H1 (cell line): ENCODE data around the gene CGREF1. TPM values are rescaled to one million over a fixed set of nuclear protein-coding genes. Genes with fewer than 3 reads are reported as not detected.

Source experiments
- CTCF ChIA-PET: fragments of 300-600 bp; sonication (Branson Sonifier 250); formaldehyde crosslinking; loops from one replicate; lab custom pipeline; 2021; ENCODE audit not compliant: partially characterized antibody; lab: Charles Lee
- POLR2A ChIA-PET: fragments of 300-600 bp; sonication (Branson Sonifier 250); formaldehyde crosslinking; loops from one replicate; lab custom pipeline; 2021; ENCODE audit warnings: inconsistent platforms; ENCODE audit not compliant: partially characterized antibody; lab: Charles Lee
- DNase-seq, 2 experiments: peaks; one replicate each; pipeline versions ENCODE4 v3.0.0 to v3.0.0-alpha.2; 2010 to 2022; ENCODE audit warnings: low spot score in 2 of 2, low read depth in 1 of 2, mixed read lengths in 1 of 2
- FAIRE-seq: peaks from 2 replicates; lab custom pipeline; 2011; peaks lifted over from hg19 to GRCh38; lab: Jason Lieb, UNC
- H2AFZ ChIP-seq: 2 replicates; pipeline ENCODE4 v1.8.1; 2012; ENCODE audit warnings: low read length, inconsistent platforms
- H2AK5ac ChIP-seq: 2 replicates; pipeline ENCODE4 v1.6.1; 2013; ENCODE audit warnings: low read depth, low read length
- H2BK120ac ChIP-seq: replicated peaks from 2 replicates; pipeline ENCODE3; 2013; ENCODE audit warnings: low read depth, low read length, inconsistent platforms
- H2BK12ac ChIP-seq: 2 replicates; pipeline ENCODE4 v1.6.1; 2013; ENCODE audit warnings: low read depth, low read length
- H2BK15ac ChIP-seq: 2 replicates; pipeline ENCODE4 v1.6.1; 2013; ENCODE audit warnings: low read length
- H2BK20ac ChIP-seq: 2 replicates; pipeline ENCODE4 v1.6.1; 2013; ENCODE audit warnings: low read length
- H2BK5ac ChIP-seq: 2 replicates; pipeline ENCODE4 v1.6.1; 2013; ENCODE audit warnings: low read depth, low read length
- H3K14ac ChIP-seq: 2 replicates; pipeline ENCODE4 v1.6.1; 2013; ENCODE audit warnings: inconsistent platforms; ENCODE audit not compliant: insufficient read length
- H3K18ac ChIP-seq: 2 replicates; pipeline ENCODE4 v1.6.1; 2013; ENCODE audit warnings: low read length; ENCODE audit errors: extremely low read depth
- H3K23ac ChIP-seq: 2 replicates; pipeline ENCODE4 v1.6.1; 2013; ENCODE audit warnings: inconsistent platforms; ENCODE audit not compliant: insufficient read length
- H3K23me2 ChIP-seq: 2 replicates; pipeline ENCODE4 v1.6.1; 2013; ENCODE audit warnings: low read depth, low read length
- H3K27ac ChIP-seq: 2 replicates; pipeline ENCODE4 v1.6.1; 2011; ENCODE audit warnings: low read depth, low read length, inconsistent platforms
- H3K27me3 ChIP-seq, 4 experiments: replicated peaks in 1 of 4; 1 replicate in 1 of 4; 2 replicates in 3 of 4; pipeline versions ENCODE4 v1.6.1 to v1.8.1; 2011 to 2013; ENCODE audit warnings: low read length in 3 of 4, mild to moderate bottlenecking in 3 of 4, inconsistent platforms in 2 of 4, mixed read lengths in 2 of 4, moderate library complexity in 1 of 4; ENCODE audit not compliant: control insufficient read depth in 3 of 4, insufficient read depth in 3 of 4; ENCODE audit errors: extremely low read depth in 1 of 4
- H3K36me3 ChIP-seq, 4 experiments: 2 replicates each; pipeline versions ENCODE4 v1.6.1 to v1.8.1; 2011 to 2013; ENCODE audit warnings: mild to moderate bottlenecking in 4 of 4, low read length in 3 of 4, moderate library complexity in 2 of 4, control low read depth in 1 of 4, inconsistent platforms in 1 of 4; ENCODE audit not compliant: insufficient read depth in 4 of 4, control insufficient read depth in 2 of 4
- H3K4ac ChIP-seq: replicated peaks from 2 replicates; pipeline ENCODE3; 2013; ENCODE audit warnings: low read length, low read depth, mixed read lengths, inconsistent platforms; ENCODE audit not compliant: insufficient read length
- H3K4me1 ChIP-seq, 4 experiments: replicated peaks in 1 of 4; 1 replicate in 1 of 4; 2 replicates in 3 of 4; pipeline versions ENCODE4 v1.6.1 to v1.8.1; 2011 to 2013; ENCODE audit warnings: low read length in 3 of 4, inconsistent platforms in 2 of 4, mixed read lengths in 1 of 4; ENCODE audit not compliant: insufficient read depth in 4 of 4, control insufficient read depth in 3 of 4
- H3K4me2 ChIP-seq, 2 experiments: 2 replicates each; pipeline versions ENCODE4 v1.6.1 to v1.8.1; 2011 to 2013; ENCODE audit warnings: low read depth in 2 of 2, low read length in 2 of 2, control low read depth in 1 of 2, inconsistent platforms in 1 of 2, mild to moderate bottlenecking in 1 of 2; ENCODE audit not compliant: insufficient read depth in 1 of 2
- H3K4me3 ChIP-seq, 4 experiments: fragments of 200-600, 300-600 bp in 1 of 4; sonication (generic), shearing (Covaris generic), sonication (Bioruptor Twin) in 1 of 4; 2 replicates each; pipeline versions ENCODE4 v1.5.1 to v1.8.1; 2011 to 2016; ENCODE audit warnings: low read length in 4 of 4, low read depth in 3 of 4, control low read depth in 2 of 4, inconsistent platforms in 2 of 4, mild to moderate bottlenecking in 2 of 4, mixed read lengths in 1 of 4, moderate library complexity in 1 of 4; ENCODE audit not compliant: insufficient read depth in 2 of 4; ENCODE audit errors: extremely low read depth in 1 of 4
- H3K56ac ChIP-seq: replicated peaks from 2 replicates; pipeline ENCODE3; 2013; ENCODE audit warnings: low read depth, mild to moderate bottlenecking, mixed read lengths, low read length, inconsistent platforms; ENCODE audit not compliant: insufficient read length
- H3K79me1 ChIP-seq: 2 replicates; pipeline ENCODE4 v1.6.1; 2013; ENCODE audit warnings: low read depth, low read length, control low read depth
- H3K79me2 ChIP-seq, 2 experiments: 2 replicates each; pipeline versions ENCODE4 v1.6.1 to v1.8.1; 2012 to 2013; ENCODE audit warnings: low read length in 2 of 2, mild to moderate bottlenecking in 2 of 2, inconsistent platforms in 1 of 2; ENCODE audit not compliant: insufficient read depth in 2 of 2, control insufficient read depth in 1 of 2
- H3K9ac ChIP-seq, 4 experiments: replicated peaks in 1 of 4; 1 replicate in 1 of 4; 2 replicates in 3 of 4; pipeline versions ENCODE4 v1.6.1 to v1.8.1; 2011 to 2013; ENCODE audit warnings: low read depth in 3 of 4, low read length in 3 of 4, control low read depth in 2 of 4, mild to moderate bottlenecking in 2 of 4, moderate library complexity in 2 of 4, inconsistent platforms in 1 of 4; ENCODE audit errors: extremely low read depth in 1 of 4
- H3K9me3 ChIP-seq, 2 experiments: 2 replicates each; pipeline versions ENCODE4 v1.6.1 to v1.8.1; 2012 to 2013; ENCODE audit warnings: mild to moderate bottlenecking in 2 of 2, moderate library complexity in 2 of 2, control low read depth in 1 of 2, inconsistent platforms in 1 of 2, low read depth in 1 of 2, low read length in 1 of 2, mixed read lengths in 1 of 2; ENCODE audit not compliant: insufficient read depth in 2 of 2
- H4K20me1 ChIP-seq, 2 experiments: replicated peaks in 1 of 2; 2 replicates each; pipeline versions ENCODE3 to v1.8.1; 2011 to 2013; ENCODE audit warnings: inconsistent platforms in 2 of 2, low read length in 2 of 2, mild to moderate bottlenecking in 1 of 2; ENCODE audit not compliant: insufficient read depth in 2 of 2, control insufficient read depth in 1 of 2
- H4K5ac ChIP-seq: 2 replicates; pipeline ENCODE4 v1.6.1; 2013; ENCODE audit warnings: low read length, low read depth, mixed read lengths, inconsistent platforms; ENCODE audit not compliant: insufficient read length
- H4K8ac ChIP-seq: 2 replicates; pipeline ENCODE4 v1.8.0; 2013; ENCODE audit warnings: mild to moderate bottlenecking, moderate library complexity, low read length, inconsistent platforms; ENCODE audit not compliant: insufficient read depth; ENCODE audit errors: extremely low read depth
- H4K91ac ChIP-seq: replicated peaks from 2 replicates; pipeline ENCODE3; 2013; ENCODE audit warnings: low read length, mixed read lengths, inconsistent platforms; ENCODE audit not compliant: insufficient read length
- POU5F1 ChIP-seq: IDR thresholded peaks from 2 replicates; pipeline ENCODE4 v1.6.1; 2011; ENCODE audit warnings: low read depth, mild to moderate bottlenecking, low read length, moderate library complexity
- SRF ChIP-seq: IDR thresholded peaks from 2 replicates; pipeline ENCODE4 v1.6.1; 2011; ENCODE audit warnings: mild to moderate bottlenecking, low read depth, low read length, moderate library complexity
- WGBS, 2 experiments: shearing (Covaris generic) in 1 of 2; methylation state at CpG; one replicate each; pipeline versions ENCODE4 v1.1.6 to v1.1.7; 2013 to 2015; ENCODE audit warnings: low lambda C conversion rate in 2 of 2, mixed read lengths in 2 of 2, inconsistent platforms in 1 of 2, low coverage in 1 of 2, missing lambda C conversion rate in 1 of 2; ENCODE audit not compliant: insufficient replicate concordance in 2 of 2, insufficient coverage in 1 of 2, insufficient read length in 1 of 2; ENCODE audit errors: extremely low coverage in 1 of 2, missing lambda C conversion rate in 1 of 2; 5-methylcytosine and 5-hydroxymethylcytosine counted together
- polyA plus RNA-seq, 7 experiments: library from polyadenylated mRNA; depleted of rRNA in 3 of 7; stranded (reverse) in 5 of 7; unstranded in 2 of 7; fragments of >200 nt in 5 of 7; fragments of 200-250 nt in 2 of 7; gene quantifications; 1 replicate in 5 of 7; 2 replicates in 1 of 7; 4 replicates in 1 of 7; pipeline versions ENCODE4 v1.2.1 to v1.2.3, GENCODE V29; 2011 to 2013; ENCODE audit warnings: missing spikeins in 2 of 7, mixed read lengths in 2 of 7
- total RNA-seq: library from RNA; stranded (reverse); fragmentation: NEBNext Ultra II Directional; extraction: Animal tissue kit (Norgen Biotek cat#: 25700); gene quantifications from 2 replicates; pipeline ENCODE4 v1.2.1, GENCODE V29; 2021

The CGREF1 gene
- total and polyA plus RNA-seq, 2 of the 8 experiments (the other 6 are each of a cell fraction or from before 2014, with no cell fraction given) = 2.5 to 3.4 TPM

- Histone ChIP-seq H2AK5ac (no peak within 1 kb of the TSS), H3K23me2 (peaks cover 13% of the 10 kb centered on the region), H4K8ac (peak within 1 kb of the TSS; percentile 75), H2BK120ac (no peak within 1 kb of the TSS), H3K79me1 (no peaks in the 10 kb centered on the region), H3K27me3 (no peaks in the 10 kb centered on the region), H2BK20ac (no peak within 1 kb of the TSS), H3K79me2 (no peaks in the 10 kb centered on the region), H3K14ac (no peak within 1 kb of the TSS), H3K9me3 (no peaks in the 10 kb centered on the region), H3K4me2 (peak within 1 kb of the TSS; percentile 72 to 97), H3K56ac (peak within 1 kb of the TSS; percentile 78), H4K91ac (peak within 1 kb of the TSS; percentile 76), H3K9ac (peak within 1 kb of the TSS; percentile 60 to 73 (median 64)), H3K4me3 (peak within 1 kb of the TSS; percentile 80 to 88 (median 87)), H3K27ac (peak within 1 kb of the TSS; percentile 77), H3K4me1 (no peaks in the 10 kb centered on the region; a peak in 4 of 7 replicates), H3K36me3 (peaks cover 11 to 27% (median 19%) of the 10 kb centered on the region in 4 experiments), H4K20me1 (peaks cover 0 to 2% of the 10 kb centered on the region in 2 experiments), H2BK12ac (0 out of 2 replicates have a peak within 1 kb of the TSS, but pooled peaks have one; percentile 27), H3K4ac (peak within 1 kb of the TSS; percentile 45), H2BK15ac (no peak within 1 kb of the TSS), H3K18ac (no peak within 1 kb of the TSS; the same call in 1 of the 2 replicates), H2BK5ac (peak within 1 kb of the TSS; percentile 63; the same call in 1 of the 2 replicates), H4K5ac (peak within 1 kb of the TSS; percentile 70), H2AFZ (peak within 1 kb of the TSS; percentile 73; the same call in 1 of the 2 replicates), H3K23ac (no peak within 1 kb of the TSS)
- DNase-seq (peak; percentile 84 to 98), FAIRE-seq (peak; percentile 68)
- 1% methylated on average over 64 of the region's 67 CpGs; no CpG with 5 or more reads in 1 of the 2 experiments for WGBS, 2 experiments
- ChIA-PET POLR2A (interaction anchor here (0.9 to 19.3 kb wide), 20 partner anchors 13 to 306 kb away, joined by 3 to 441 read pairs (median 4); partner anchors contain the start of genes EMILIN1, OST4 and TMEM214), CTCF (interaction anchor here (0.7 to 18.3 kb wide), 14 partner anchors 13 to 205 kb away, joined by 3 to 160 read pairs (median 4); partner anchors contain the start of genes EMILIN1, KHK and OST4)
- TF ChIP-seq SRF = no peak
- 0 out of 2 replicates have a peak, but pooled peaks have one; percentile 3 for TF ChIP-seq POU5F1
Measured at GRCh38 chr2:27050996-27051901, 67.7 kb downstream of the CGREF1 start, which contains the start of gene AGBL5. Gene AGBL5 (plus strand): TSS chr2:27051668. CDS start chr2:27052959, 1,291 bp downstream.
